Endothelial cell of umbilical vein (primary cell): ENCODE data around the gene COMMD2. TPM values are rescaled to one million over a fixed set of nuclear protein-coding genes. Genes with fewer than 3 reads are reported as not detected.

ENCODE experiments used
- BruUV-seq: library from RNA; stranded (reverse); fragments of 400-500 nt; replicated peaks from 2 replicates; lab custom pipeline; 2021; lab: Mats Ljungman, UMichigan
- CTCF ChIA-PET: fragments of 300-600, 350-600 bp; sonication (Branson Sonifier 250); formaldehyde crosslinking; loops from one replicate; lab custom pipeline; 2021; ENCODE audit warnings: antibody characterized with exemption, inconsistent platforms; lab: Charles Lee
- POLR2A ChIA-PET: fragments of 300-600, 350-600 bp; sonication (Branson Sonifier 250); formaldehyde crosslinking; loops from one replicate; lab custom pipeline; 2021; ENCODE audit warnings: antibody characterized with exemption, inconsistent platforms; lab: Charles Lee
- DNase-seq: peaks from one replicate; pipeline ENCODE4 v3.0.0-alpha.2; 2011; ENCODE audit warnings: low read depth, low spot score
- FAIRE-seq: peaks from 2 replicates; lab custom pipeline; 2011; peaks lifted over from hg19 to GRCh38; lab: Jason Lieb, UNC
- H2AFZ ChIP-seq: 2 replicates; pipeline ENCODE4 v1.6.0; 2012; ENCODE audit warnings: low read depth, low read length, control low read depth, inconsistent platforms
- H3K27ac ChIP-seq: 2 replicates; pipeline ENCODE4 v1.5.1; 2011; ENCODE audit warnings: low read depth, mild to moderate bottlenecking, control low read depth, low read length, moderate library complexity; ENCODE audit not compliant: insufficient read depth
- H3K27me3 ChIP-seq, 2 experiments: 2 replicates each; pipeline versions ENCODE4 v1.6.0 to v1.6.1; 2011; ENCODE audit warnings: low read length in 2 of 2, mixed read lengths in 1 of 2; ENCODE audit not compliant: control insufficient read depth in 2 of 2, insufficient read depth in 2 of 2
- H3K36me3 ChIP-seq, 2 experiments: 2 replicates in 1 of 2; 3 replicates in 1 of 2; pipeline ENCODE4 v1.5.1; 2011; ENCODE audit warnings: low read length in 2 of 2, mild to moderate bottlenecking in 1 of 2, moderate library complexity in 1 of 2; ENCODE audit not compliant: control insufficient read depth in 2 of 2, insufficient read depth in 2 of 2; ENCODE audit errors: extremely low read depth in 1 of 2
- H3K4me1 ChIP-seq: 3 replicates; pipeline ENCODE4 v1.5.1; 2011; ENCODE audit warnings: mild to moderate bottlenecking, low read length; ENCODE audit not compliant: control insufficient read depth, insufficient read depth; ENCODE audit errors: extremely low read depth
- H3K4me2 ChIP-seq: 2 replicates; pipeline ENCODE4 v1.6.1; 2011; ENCODE audit warnings: low read length, control low read depth, mixed read lengths; ENCODE audit not compliant: insufficient read depth
- H3K4me3 ChIP-seq, 3 experiments: fragments of 200-600 bp in 1 of 3; sonication (generic), shearing (Covaris generic) in 1 of 3; replicated peaks in 1 of 3; 2 replicates each; pipeline ENCODE4 v1.5.1; 2011 to 2016; ENCODE audit warnings: control low read depth in 3 of 3, low read length in 3 of 3, mild to moderate bottlenecking in 2 of 3, inconsistent platforms in 1 of 3, low read depth in 1 of 3, moderate library complexity in 1 of 3; ENCODE audit not compliant: insufficient read depth in 1 of 3
- H3K79me2 ChIP-seq: 2 replicates; pipeline ENCODE4 v1.6.0; 2012; ENCODE audit warnings: low read length, inconsistent platforms; ENCODE audit not compliant: control insufficient read depth, insufficient read depth
- H3K9ac ChIP-seq: replicated peaks from 2 replicates; pipeline ENCODE3; 2011; ENCODE audit warnings: low read length, control low read depth; ENCODE audit not compliant: insufficient read depth; ENCODE audit errors: extremely low read depth
- H3K9me1 ChIP-seq: replicated peaks from 3 replicates; pipeline ENCODE4 v1.6.0; 2011; ENCODE audit warnings: mild to moderate bottlenecking, low read length; ENCODE audit not compliant: control insufficient read depth, insufficient read depth; ENCODE audit errors: extremely low read depth
- H3K9me3 ChIP-seq: replicated peaks from 2 replicates; pipeline ENCODE4 v1.5.1; 2012; ENCODE audit warnings: low read length, inconsistent platforms; ENCODE audit not compliant: control insufficient read depth, insufficient read depth
- H4K20me1 ChIP-seq: replicated peaks from 2 replicates; pipeline ENCODE3; 2011; ENCODE audit warnings: mild to moderate bottlenecking, low read length; ENCODE audit not compliant: control insufficient read depth, insufficient read depth; ENCODE audit errors: extremely low read depth
- EZH2 ChIP-seq: IDR thresholded peaks from 2 replicates; pipeline ENCODE4 v1.6.1; 2012; ENCODE audit warnings: borderline replicate concordance, low read depth, mild to moderate bottlenecking, moderate library complexity, low read length, inconsistent platforms; ENCODE audit not compliant: severe bottlenecking
- FOS ChIP-seq: IDR thresholded peaks from 2 replicates; pipeline ENCODE4 v1.6.1; 2011; ENCODE audit warnings: mild to moderate bottlenecking, low read length, moderate library complexity, borderline replicate concordance; ENCODE audit not compliant: insufficient read depth
- MYC ChIP-seq: IDR thresholded peaks from one replicate; pipeline ENCODE4 v1.6.1; 2011; ENCODE audit warnings: mild to moderate bottlenecking, low read depth, low read length
- POLR2A ChIP-seq: IDR thresholded peaks from 2 replicates; pipeline ENCODE4 v1.6.1; 2012; ENCODE audit warnings: low read depth, mild to moderate bottlenecking, control low read depth, low read length
- POLR2AphosphoS5 ChIP-seq: IDR thresholded peaks from 2 replicates; pipeline ENCODE4 v1.6.1; 2012; ENCODE audit warnings: low read depth, mild to moderate bottlenecking, control low read depth, low read length, moderate library complexity; ENCODE audit not compliant: insufficient read depth
- dilution Hi-C: fragments of 300-500 bp; cut with MboI; formaldehyde crosslinking; loops from one replicate; pipeline ENCODE4 v1.15.0; 2019; ENCODE audit warnings: low sequenced_read_pairs; ENCODE audit not compliant: extremely low pct_ligation_motif_present
- intact Hi-C: fragments of 100-400 bp; cut with micrococcal nuclease; formaldehyde crosslinking; loops from one replicate; pipeline ENCODE4 v1.10.0; 2022
- polyA plus RNA-seq, 4 experiments: library from polyadenylated mRNA; depleted of rRNA in 3 of 4; stranded (reverse) in 3 of 4; unstranded in 1 of 4; fragments of >200 nt; gene quantifications; 2 replicates each; pipeline versions ENCODE4 v1.2.1 to v1.2.3, GENCODE V29; 2011 to 2012; ENCODE audit warnings: missing spikeins in 1 of 4
- total RNA-seq: library from RNA; stranded (reverse); gene quantifications from 2 replicates; pipeline ENCODE4 v1.2.3, GENCODE V29; 2021
- TF ChIP-seq, protein P1 (sequence below), 2 donors: IDR thresholded peaks; 1 replicate in 1 of 2; 2 replicates in 1 of 2; pipeline ENCODE4 v1.5.1; 2011; ENCODE audit warnings: low read length in 2 of 2, mild to moderate bottlenecking in 2 of 2, moderate library complexity in 2 of 2, control low read depth in 1 of 2, inconsistent platforms in 1 of 2, low read depth in 1 of 2; ENCODE audit not compliant: insufficient read depth in 1 of 2; ENCODE audit errors: extremely low read depth in 1 of 2

COMMD2 gene
- total and polyA plus RNA-seq, 2 donors (not counting 3 experiments of a cell fraction or from before 2014, with no cell fraction given), result 18.3 to 51.0 TPM

- POLR2A ChIA-PET, result no interaction called here
- TF ChIP-seq POLR2AphosphoS5, result no peak
- no peak for TF ChIP-seq EZH2
- TF ChIP-seq, protein P1, sequence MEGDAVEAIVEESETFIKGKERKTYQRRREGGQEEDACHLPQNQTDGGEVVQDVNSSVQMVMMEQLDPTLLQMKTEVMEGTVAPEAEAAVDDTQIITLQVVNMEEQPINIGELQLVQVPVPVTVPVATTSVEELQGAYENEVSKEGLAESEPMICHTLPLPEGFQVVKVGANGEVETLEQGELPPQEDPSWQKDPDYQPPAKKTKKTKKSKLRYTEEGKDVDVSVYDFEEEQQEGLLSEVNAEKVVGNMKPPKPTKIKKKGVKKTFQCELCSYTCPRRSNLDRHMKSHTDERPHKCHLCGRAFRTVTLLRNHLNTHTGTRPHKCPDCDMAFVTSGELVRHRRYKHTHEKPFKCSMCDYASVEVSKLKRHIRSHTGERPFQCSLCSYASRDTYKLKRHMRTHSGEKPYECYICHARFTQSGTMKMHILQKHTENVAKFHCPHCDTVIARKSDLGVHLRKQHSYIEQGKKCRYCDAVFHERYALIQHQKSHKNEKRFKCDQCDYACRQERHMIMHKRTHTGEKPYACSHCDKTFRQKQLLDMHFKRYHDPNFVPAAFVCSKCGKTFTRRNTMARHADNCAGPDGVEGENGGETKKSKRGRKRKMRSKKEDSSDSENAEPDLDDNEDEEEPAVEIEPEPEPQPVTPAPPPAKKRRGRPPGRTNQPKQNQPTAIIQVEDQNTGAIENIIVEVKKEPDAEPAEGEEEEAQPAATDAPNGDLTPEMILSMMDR (IDR thresholded peaks at IDR 0.05; ENCODE audit: extremely low read depth in 1 of 2, insufficient read depth in 1 of 2, low read depth in 1 of 2, low read length in 2 of 2), result no peak
- TF ChIP-seq POLR2A, result no peak
- DNase-seq, result no peak
- no peaks in the 10 kb centered on the region for H3K9me1 ChIP-seq
- no peaks in the 10 kb centered on the region for H3K9me3 ChIP-seq
- peaks cover 36 to 53% of the 10 kb centered on the region in 2 experiments for H3K27me3 ChIP-seq
- no peak overlapping the region for H2AFZ ChIP-seq
- H4K20me1 ChIP-seq, result no peaks in the 10 kb centered on the region
- H3K79me2 ChIP-seq, result no peaks in the 10 kb centered on the region
- no peak overlapping the region for H3K9ac ChIP-seq
- H3K4me2 ChIP-seq, result no peak overlapping the region
- BruUV-seq, result no TSS peak
- CTCF ChIA-PET, result interaction anchor here (0.6 to 3.5 kb wide), 4 partner anchors 9 to 45 kb away, joined by 3 to 23 read pairs (median 5); partner anchors contain the start of gene COMMD2
- dilution Hi-C loops, result no loop called here
- no peak overlapping the region for H3K4me3 ChIP-seq
- H3K4me1 ChIP-seq, result no peaks in the 10 kb centered on the region
- no peak for FAIRE-seq
- H3K36me3 ChIP-seq, result no peaks in the 10 kb centered on the region
- H3K27ac ChIP-seq, result no peak overlapping the region
- intact Hi-C loops, result no loop called here
Observed at GRCh38 chr3:149763565-149764195, 11.4 kb upstream of the COMMD2 start.

- Histone ChIP-seq H3K9ac (no peak overlapping the region), H3K9me3 (no peaks in the 10 kb centered on the region), H2AFZ (peak overlapping the region; percentile 47), H3K27ac (no peak overlapping the region), H3K79me2 (peaks cover 22% of the 10 kb centered on the region), H3K9me1 (no peaks in the 10 kb centered on the region), H4K20me1 (no peaks in the 10 kb centered on the region), H3K36me3 (peaks cover under 1 to 4% of the 10 kb centered on the region in 2 experiments), H3K27me3 (peaks cover 0 to 4% of the 10 kb centered on the region in 2 experiments), H3K4me1 (peaks cover 15% of the 10 kb centered on the region), H3K4me3 (no peak overlapping the region), H3K4me2 (no peak overlapping the region)
- BruUV-seq, result no TSS peak
- no peak for FAIRE-seq
- CTCF ChIA-PET, result interaction anchor here (3.1 kb wide), 1 partner anchor 12 kb away, joined by 28 read pairs; no protein-coding TSS in a partner anchor
- TF ChIP-seq EZH2 (no peak), FOS (no peak), MYC (no peak)
- POLR2A ChIA-PET, result no interaction called here
- dilution Hi-C loops (no loop called here), intact Hi-C loops (loop anchor here (2.0 kb wide), 2 partner anchors 95 to 105 kb away; partner anchors contain the start of gene WWTR1)
- DNase-seq, result no peak
Observed at GRCh38 chr3:149753717-149754116, 1.4 kb upstream of the COMMD2 start.
